ENCODE data around the gene AGAP6.
"Not testable (repeated sequence)": the region's sequence is repeated elsewhere in the genome, so short reads cannot be mapped to it uniquely, and the experiment has no call there.

GRCh38 chr10:49948142-49948541 is 40.1 kb upstream of the AGAP6 start:
- TF ChIP-seq EZH2 (IDR thresholded peaks at IDR 0.05; ENCODE audit: low read depth); CTCF (conservative IDR thresholded peaks at IDR 0.05): not testable (repeated sequence)
